GM18867 (cell line): ENCODE data around the gene GPR160.

Source experiments
- ATAC-seq: cut with Tn5 transposase; IDR thresholded peaks from one replicate; pipeline ENCODE4 v1.9.1; 2021; ENCODE audit warnings: mild to moderate bottlenecking, moderate library complexity; ENCODE audit not compliant: unreplicated experiment

Gene GPR160

GRCh38 chr3:170027233-170028102 is 10.3 kb upstream of the GPR160 start:
- ATAC-seq: no peak

GRCh38 chr3:170033489-170033888 is 4.3 kb upstream of the GPR160 start:
- no peak for ATAC-seq

- peak; percentile 14 for ATAC-seq
Observed at GRCh38 chr3:170038434-170039110, 777 bp downstream of the GPR160 start.

- no peak for ATAC-seq
Observed at GRCh38 chr3:170040418-170040817, 2.6 kb downstream of the GPR160 start.

GRCh38 chr3:170043506-170043905 is 5.7 kb downstream of the GPR160 start:
- no peak for ATAC-seq

DNA sequence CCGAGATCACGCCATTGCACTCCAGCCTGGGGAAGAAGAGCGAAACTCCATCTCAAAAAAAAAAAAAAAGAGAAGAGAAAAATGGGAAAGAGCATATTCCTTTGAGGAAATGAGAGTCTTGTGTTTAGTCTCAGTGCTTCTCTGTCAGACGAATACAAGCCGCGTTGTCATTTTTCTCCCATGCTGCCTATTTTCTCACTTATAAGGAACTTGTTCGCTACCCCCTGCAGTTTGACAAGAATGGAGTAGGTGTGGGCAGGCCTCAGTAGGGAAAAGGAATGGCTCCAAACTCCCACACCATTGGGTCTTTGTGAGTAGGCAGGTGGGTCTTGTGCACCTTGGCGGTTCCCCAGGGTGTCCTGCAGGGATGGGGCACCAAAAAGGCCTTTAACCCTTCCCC is 6.5 kb downstream of the GPR160 start:
- no peak for ATAC-seq

GRCh38 chr3:170044795-170045244 is 7.0 kb downstream of the GPR160 start:
- peak; percentile 81 for ATAC-seq

DNA sequence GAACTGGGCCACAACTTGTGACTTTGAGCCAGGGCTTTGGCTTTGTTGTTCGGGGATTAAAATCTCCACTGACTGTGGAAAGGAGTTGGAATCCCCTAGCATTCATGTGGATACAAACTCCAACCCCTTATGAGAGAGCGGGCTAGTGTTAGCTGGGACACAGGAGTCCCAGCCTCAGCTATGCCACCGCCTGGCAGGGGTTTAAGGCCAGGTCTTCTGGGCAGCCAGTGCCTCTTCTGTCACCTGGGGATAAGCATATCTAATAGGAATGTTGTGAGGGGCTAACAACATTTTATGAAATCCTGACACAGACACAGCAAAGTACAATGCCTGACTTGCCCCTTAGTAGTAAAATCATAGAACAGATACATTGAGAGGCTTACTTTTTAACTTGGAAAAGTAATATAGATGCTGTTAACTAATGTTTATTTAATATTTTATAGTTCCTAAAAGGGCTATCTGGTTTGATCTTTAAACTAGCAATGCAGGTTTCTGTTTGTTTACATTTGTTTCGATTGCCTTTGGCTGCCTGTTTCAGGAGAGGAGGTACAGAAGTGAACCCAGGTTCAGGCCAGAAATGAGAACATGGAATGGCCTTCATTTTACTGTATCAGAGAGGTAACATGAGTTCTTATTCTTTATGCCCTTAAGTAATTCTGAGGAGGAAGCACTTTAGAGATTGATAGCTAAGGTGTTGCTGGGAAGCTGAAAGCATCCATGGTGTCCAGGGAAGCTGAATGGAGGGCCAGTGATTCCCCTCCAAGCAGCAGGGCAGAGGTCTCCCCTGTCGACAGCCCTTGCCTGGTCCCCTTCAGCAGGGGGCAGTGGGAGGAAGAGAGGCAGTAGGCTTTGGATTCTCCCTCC is 8.7 kb downstream of the GPR160 start:
- ATAC-seq: no peak

- ATAC-seq: no peak
Observed at GRCh38 chr3:170047133-170047404, 9.3 kb downstream of the GPR160 start.

DNA sequence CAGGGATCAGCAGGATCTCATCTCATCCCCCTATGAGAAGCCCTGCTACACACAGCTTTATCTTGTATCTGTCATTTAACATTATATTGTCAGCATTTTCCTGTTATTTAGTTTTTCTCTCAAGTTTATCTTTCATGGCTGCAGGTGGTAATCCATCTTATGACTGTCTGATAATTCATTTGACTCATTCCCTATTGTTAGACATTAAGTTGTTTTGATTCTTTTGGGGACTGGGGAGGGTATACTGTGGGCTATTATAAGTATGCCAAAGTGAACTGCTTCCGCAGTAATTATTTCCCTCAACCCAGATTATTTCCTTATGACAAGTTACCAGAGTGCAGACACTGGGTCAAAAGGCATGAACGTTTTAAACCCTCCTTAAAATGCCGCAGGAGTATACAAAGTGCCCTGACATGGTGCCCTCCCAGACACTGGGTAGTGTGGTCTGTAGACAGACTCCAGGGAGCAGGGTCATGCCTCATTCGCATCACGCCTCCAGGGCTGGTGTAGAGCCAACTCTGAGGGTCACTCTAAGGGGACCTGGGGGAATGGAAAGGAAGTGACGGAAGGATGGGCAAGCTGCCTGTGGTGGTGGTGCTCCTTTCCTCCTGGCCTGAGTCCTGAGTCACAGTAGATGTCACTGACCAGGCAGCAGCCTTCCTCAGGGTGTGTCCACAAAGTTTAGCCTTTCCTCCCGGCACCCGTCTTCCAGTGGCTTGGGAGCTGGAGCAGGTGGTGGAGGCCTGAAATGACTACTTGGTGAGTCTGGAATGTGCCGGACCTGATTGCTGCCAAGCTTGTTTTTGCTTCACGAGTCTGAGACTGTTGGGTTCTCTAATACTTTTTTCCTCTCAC is 11.6 kb downstream of the GPR160 start:
- ATAC-seq: no peak

- ATAC-seq: no peak
Observed at GRCh38 chr3:170050753-170051152, 13.0 kb downstream of the GPR160 start.

DNA sequence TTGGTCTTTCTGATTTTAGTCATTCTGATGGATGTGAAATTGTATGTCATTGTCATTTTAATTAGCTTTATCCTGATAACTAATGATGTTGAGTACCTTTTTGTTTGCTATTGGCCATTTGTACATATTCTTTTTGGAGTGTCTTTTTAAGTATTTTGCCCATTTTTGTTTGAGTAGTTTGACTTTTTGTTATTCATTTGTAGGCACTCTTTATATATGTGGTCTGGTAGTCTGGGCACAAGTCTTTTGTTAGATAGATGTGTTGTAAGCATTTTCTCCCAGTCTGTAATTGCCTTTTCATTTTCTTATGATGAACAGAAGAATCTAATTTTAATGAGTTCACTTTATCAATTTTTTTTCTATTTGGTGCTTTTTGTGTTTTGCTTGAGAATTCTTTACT is 14.6 kb downstream of the GPR160 start:
- ATAC-seq: no peak

- no peak for ATAC-seq
Observed at GRCh38 chr3:170054204-170054603, 16.4 kb downstream of the GPR160 start.

GRCh38 chr3:170055209-170055608 is 17.4 kb downstream of the GPR160 start:
- peak; percentile 65 for ATAC-seq

DNA sequence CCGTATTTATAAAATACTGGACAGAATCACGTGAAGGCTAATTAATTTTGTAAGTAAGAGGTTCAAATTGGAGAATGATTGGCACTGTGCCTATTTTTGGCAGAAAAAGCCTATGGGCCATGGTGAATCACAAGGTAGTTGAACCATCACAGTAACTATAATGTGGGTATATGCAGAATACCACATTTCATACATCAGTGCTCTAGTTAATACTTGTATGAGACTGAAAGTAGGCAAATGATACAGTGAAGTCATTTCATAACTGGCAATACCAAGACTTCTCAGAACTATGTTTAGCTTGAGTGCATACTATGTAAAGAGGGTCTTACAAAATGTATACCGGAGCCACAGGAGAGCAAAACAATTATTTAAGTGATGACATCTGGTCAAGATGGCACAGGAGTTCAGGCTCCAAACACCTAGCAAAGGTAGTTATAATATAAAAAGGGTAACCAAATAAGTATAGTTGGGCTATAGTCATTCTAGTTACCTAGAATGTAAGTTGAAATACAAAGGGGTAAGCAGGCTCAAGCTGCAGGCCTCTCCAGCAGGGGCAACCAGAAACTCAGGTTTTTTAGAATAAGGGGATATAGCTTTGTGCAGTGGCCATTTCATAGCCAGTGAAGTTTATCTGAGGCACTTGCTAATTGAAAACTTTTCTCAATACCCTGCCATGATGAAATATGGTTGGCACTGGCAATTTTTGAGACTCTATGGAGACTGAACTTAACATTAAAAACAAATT is 19.1 kb downstream of the GPR160 start:
- peak; percentile 87 for ATAC-seq

- ATAC-seq: no peak
Observed at GRCh38 chr3:170057550-170057949, 19.8 kb downstream of the GPR160 start.

- no peak for ATAC-seq
Observed at GRCh38 chr3:170058127-170058526, 20.3 kb downstream of the GPR160 start.

- ATAC-seq: no peak
Observed at GRCh38 chr3:170059447-170059846, 21.7 kb downstream of the GPR160 start.

DNA sequence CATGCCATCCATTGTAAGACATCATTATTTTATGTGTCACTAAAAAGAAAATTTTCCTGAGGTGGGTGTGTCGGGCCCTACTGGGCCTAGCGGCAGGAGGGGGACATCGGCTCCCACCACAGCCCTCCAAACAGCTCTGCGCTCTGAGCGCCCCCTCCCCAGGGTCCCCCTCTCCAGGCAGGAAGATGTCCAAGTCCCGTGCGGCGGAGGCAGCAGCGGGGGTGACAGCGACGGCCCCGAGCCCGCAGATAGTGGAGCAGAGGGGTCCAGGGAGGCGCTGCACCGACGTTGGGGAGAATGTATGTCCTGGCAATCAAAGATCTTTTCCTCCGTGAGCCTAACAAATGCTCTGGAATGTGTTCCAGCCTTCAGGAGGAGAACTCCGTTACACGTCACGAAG is 24.3 kb downstream of the GPR160 start:
- no peak for ATAC-seq

- ATAC-seq: no peak
Observed at GRCh38 chr3:170062769-170063168, 25.0 kb downstream of the GPR160 start.
